HepG2 (cell line): Measurements from ENCODE around the gene DHH. TPM values are rescaled to one million over a fixed set of nuclear protein-coding genes. Genes with fewer than 3 reads are reported as not detected.

Experiments
- CBFB ChIP-seq: sonication (generic); formaldehyde crosslinking; IDR thresholded peaks from 2 replicates; pipeline ENCODE4 v1.4.0; 2020; ENCODE audit warnings: missing genetic modification reagents
- EED ChIP-seq: sonication (generic); formaldehyde crosslinking; IDR thresholded peaks from 2 replicates; pipeline ENCODE4 v1.5.0; 2020; ENCODE audit warnings: mild to moderate bottlenecking, missing genetic modification reagents
- EHMT2 ChIP-seq: fragments of 200-600 bp; sonication (generic); IDR thresholded peaks from 2 replicates; pipeline ENCODE4 v1.7.0; 2017; ENCODE audit warnings: antibody characterized with exemption, low read depth, low read length, borderline replicate concordance
- ETV5 ChIP-seq: IDR thresholded peaks from 2 replicates; pipeline ENCODE4 v1.6.1; 2018; ENCODE audit warnings: missing biosample characterization, missing genetic modification reagents, inconsistent platforms, borderline replicate concordance
- FOXK1 ChIP-seq: sonication (generic); formaldehyde crosslinking; IDR thresholded peaks from 2 replicates; pipeline ENCODE4 v1.4.0; 2020; ENCODE audit warnings: low read depth, missing genetic modification reagents, borderline replicate concordance
- GABPA ChIP-seq, 2 experiments: IDR thresholded peaks; 2 replicates each; pipeline ENCODE4 v1.6.1; 2011 to 2016; ENCODE audit warnings: low read depth in 2 of 2, low read length in 1 of 2, missing biosample characterization in 1 of 2, missing genetic modification characterization in 1 of 2
- HMG20B ChIP-seq: conservative IDR thresholded peaks from 2 replicates; pipeline ENCODE4 v1.6.1; 2016; ENCODE audit warnings: missing genetic modification reagents, missing compliant biosample characterization
- HOXA5 ChIP-seq: sonication (generic); formaldehyde crosslinking; IDR thresholded peaks from 2 replicates; pipeline ENCODE4 v1.4.0; 2020; ENCODE audit warnings: missing genetic modification reagents
- MATR3 ChIP-seq: sonication (generic); formaldehyde crosslinking; IDR thresholded peaks from 2 replicates; pipeline ENCODE4 v1.4.0; 2020; ENCODE audit warnings: missing genetic modification reagents
- MIER3 ChIP-seq: IDR thresholded peaks from 2 replicates; pipeline ENCODE4 v1.6.1; 2016; ENCODE audit warnings: missing compliant biosample characterization, borderline replicate concordance
- NFATC3 ChIP-seq: sonication (generic); formaldehyde crosslinking; IDR thresholded peaks from 2 replicates; pipeline ENCODE4 v1.5.1; 2020; ENCODE audit warnings: mild to moderate bottlenecking, missing genetic modification reagents
- NFYB ChIP-seq: sonication (generic); formaldehyde crosslinking; IDR thresholded peaks from 2 replicates; pipeline ENCODE4 v1.4.0; 2020; ENCODE audit warnings: missing genetic modification reagents
- RBFOX2 ChIP-seq: fragments of 200-400 bp; formaldehyde crosslinking; IDR thresholded peaks from 2 replicates; pipeline ENCODE4 v1.6.1; 2017; ENCODE audit warnings: low read depth, mild to moderate bottlenecking, low read length
- REL ChIP-seq: sonication (generic); formaldehyde crosslinking; conservative IDR thresholded peaks from 2 replicates; pipeline ENCODE4 v1.8.0; 2022; ENCODE audit warnings: mild to moderate bottlenecking, missing genetic modification reagents, moderate library complexity
- SAFB2 ChIP-seq: sonication (generic); formaldehyde crosslinking; IDR thresholded peaks from 2 replicates; pipeline ENCODE4 v1.5.1; 2020; ENCODE audit warnings: missing genetic modification reagents, low read depth, mild to moderate bottlenecking, borderline replicate concordance
- SIN3A ChIP-seq: IDR thresholded peaks from 2 replicates; pipeline ENCODE4 v1.6.1; 2011; ENCODE audit warnings: low read depth, mild to moderate bottlenecking, control low read depth, low read length, borderline replicate concordance
- TFDP2 ChIP-seq: sonication (generic); formaldehyde crosslinking; IDR thresholded peaks from 2 replicates; pipeline ENCODE4 v1.4.0; 2020; ENCODE audit warnings: missing genetic modification reagents
- ZFP82 ChIP-seq: sonication (generic); formaldehyde crosslinking; IDR thresholded peaks from 2 replicates; pipeline ENCODE4 v1.5.1; 2020; ENCODE audit warnings: mild to moderate bottlenecking, missing genetic modification reagents, borderline replicate concordance
- ZNF101 ChIP-seq: sonication (generic); formaldehyde crosslinking; IDR thresholded peaks from 2 replicates; pipeline ENCODE4 v1.4.0; 2020; ENCODE audit warnings: mild to moderate bottlenecking, low read depth, missing genetic modification reagents, borderline replicate concordance
- ZNF224 ChIP-seq: sonication (generic); formaldehyde crosslinking; IDR thresholded peaks from 2 replicates; pipeline ENCODE4 v1.5.0; 2020; ENCODE audit warnings: mild to moderate bottlenecking, missing genetic modification reagents
- ZNF296 ChIP-seq: sonication (generic); formaldehyde crosslinking; conservative IDR thresholded peaks from 2 replicates; pipeline ENCODE4 v1.5.0; 2020; ENCODE audit warnings: mild to moderate bottlenecking, missing genetic modification reagents
- ZNF337 ChIP-seq: sonication (generic); formaldehyde crosslinking; IDR thresholded peaks from 2 replicates; pipeline ENCODE4 v1.5.1; 2020; ENCODE audit warnings: missing genetic modification reagents, low read depth, mild to moderate bottlenecking, borderline replicate concordance
- ZNF354B ChIP-seq: sonication (generic); formaldehyde crosslinking; IDR thresholded peaks from 2 replicates; pipeline ENCODE4 v1.8.0; 2022; ENCODE audit warnings: mild to moderate bottlenecking, missing genetic modification reagents
- ZNF414 ChIP-seq: sonication (generic); formaldehyde crosslinking; IDR thresholded peaks from 2 replicates; pipeline ENCODE4 v1.5.0; 2020; ENCODE audit warnings: missing genetic modification reagents
- ZNF441 ChIP-seq: sonication (generic); formaldehyde crosslinking; IDR thresholded peaks from 2 replicates; pipeline ENCODE4 v1.7.0; 2021; ENCODE audit warnings: missing genetic modification reagents, borderline replicate concordance
- ZNF616 ChIP-seq: sonication (generic); formaldehyde crosslinking; IDR thresholded peaks from 2 replicates; pipeline ENCODE4 v1.5.0; 2020; ENCODE audit warnings: low read depth, mild to moderate bottlenecking, missing genetic modification reagents
- ZNF850 ChIP-seq: sonication (generic); formaldehyde crosslinking; conservative IDR thresholded peaks from 2 replicates; pipeline ENCODE4 v1.9.0; 2021; ENCODE audit warnings: mild to moderate bottlenecking, missing genetic modification reagents
- ZSCAN30 ChIP-seq: sonication (generic); formaldehyde crosslinking; IDR thresholded peaks from 2 replicates; pipeline ENCODE4 v1.5.0; 2020; ENCODE audit warnings: mild to moderate bottlenecking, missing genetic modification reagents
- polyA plus RNA-seq, 8 experiments: library from polyadenylated mRNA; depleted of rRNA in 3 of 8; stranded (reverse) in 7 of 8; unstranded in 1 of 8; fragments of >200 nt; fragmentation: Illumina TruSeq in 4 of 8; extraction: Trizol in 4 of 8; gene quantifications; 2 replicates each; pipeline versions ENCODE4 v1.2.1 to v1.2.3, GENCODE V29; 2011 to 2016; ENCODE audit warnings: low read depth in 4 of 8, missing spikeins in 1 of 8, mixed read lengths in 1 of 8; ENCODE audit not compliant: insufficient read depth in 1 of 8
- total RNA-seq, 5 experiments: library from RNA; depleted of rRNA; stranded (reverse); fragments of >200 nt; fragmentation: Illumina TruSeq; extraction: Trizol; gene quantifications; 2 replicates each; pipeline ENCODE4 v1.2.3, GENCODE V29; 2016; ENCODE audit warnings: low read depth in 1 of 5

DHH gene
- total and polyA plus RNA-seq, 2 of the 13 experiments (the other 11 are each of a cell fraction or from before 2014, with no cell fraction given) = not detected

GRCh38 chr12:49060237-49061156 is 34.1 kb downstream of the DHH start, which contains the start of gene KMT2D (continued):
- TF ChIP-seq EHMT2 (no peak), RBFOX2 (peak; percentile 86), ZNF441 (peak; percentile 59; the same call in 1 of the 2 replicates), ZNF850 (peak; percentile 95), ZNF337 (no peak), SAFB2 (CRISPR knock-in tag) (peak; percentile 77; the same call in 1 of the 2 replicates), ZNF296 (no peak; the same call in 1 of the 2 replicates), ZNF414 (CRISPR knock-in tag) (peak; percentile 97), SIN3A (peak; percentile 80; the same call in 1 of the 2 replicates), EED (peak; percentile 81), ETV5 (CRISPR knock-in tag) (peak; percentile 53), REL (CRISPR knock-in tag) (peak; percentile 82; the same call in 1 of the 2 replicates), HMG20B (peak; percentile 58; the same call in 1 of the 2 replicates), ZFP82 (CRISPR knock-in tag) (0 out of 2 replicates have a peak, but pooled peaks have one; percentile 49), MIER3 (peak; percentile 51; the same call in 1 of the 2 replicates), ZNF224 (peak; percentile 85), ZNF101 (no peak; the same call in 1 of the 2 replicates), HOXA5 (CRISPR knock-in tag) (peak; percentile 92), NFATC3 (CRISPR knock-in tag) (0 out of 2 replicates have a peak, but pooled peaks have one; percentile 82), ZNF616 (peak; percentile 74), TFDP2 (CRISPR knock-in tag) (peak; percentile 65; the same call in 1 of the 2 replicates), CBFB (CRISPR knock-in tag) (peak; percentile 90), GABPA (IDR thresholded peaks at IDR 0.05; ENCODE audit: low read depth, low read length) (peak; percentile 44; the same call in 1 of the 2 replicates), GABPA (CRISPR knock-in tag; IDR thresholded peaks at IDR 0.05; ENCODE audit: low read depth) (peak; percentile 79), MATR3 (CRISPR knock-in tag) (no peak), ZSCAN30 (CRISPR knock-in tag) (peak; percentile 74), FOXK1 (CRISPR knock-in tag) (peak; percentile 69; the same call in 1 of the 2 replicates), ZNF354B (CRISPR knock-in tag) (no peak), NFYB (CRISPR knock-in tag) (peak; percentile 33; the same call in 1 of the 2 replicates)
